Uterus (tissue), 4 donors: Measurements from ENCODE around the gene ZHX3. TPM values are rescaled to one million over a fixed set of nuclear protein-coding genes. Genes with fewer than 3 reads are reported as not detected.

Experiments used
- DNase-seq, 2 donors: peaks; one replicate each; pipeline ENCODE4 v3.0.0-alpha.2; 2019 to 2020
- H3K27ac ChIP-seq, 2 donors: fragments of 200-600 bp; sonication (generic); 1 replicate in 1 of 2; 2 replicates in 1 of 2; pipeline ENCODE4 v1.5.1; 2016 to 2018
- H3K27me3 ChIP-seq, 2 donors: fragments of 200-600 bp; sonication (generic); one replicate each; pipeline ENCODE4 v1.5.1; 2018 to 2019; ENCODE audit warnings: control low read depth in 1 of 2
- H3K36me3 ChIP-seq, 2 donors: fragments of 200-600 bp; sonication (generic); one replicate each; pipeline ENCODE4 v1.5.1; 2019; ENCODE audit warnings: control low read depth in 1 of 2
- H3K4me1 ChIP-seq, 2 donors: fragments of 200-600 bp; sonication (generic); one replicate each; pipeline ENCODE4 v1.5.1; 2018 to 2019; ENCODE audit warnings: control low read depth in 1 of 2
- H3K4me3 ChIP-seq, 2 donors: fragments of 200-600 bp; sonication (generic); 1 replicate in 1 of 2; 2 replicates in 1 of 2; pipeline ENCODE4 v1.5.1; 2018 to 2019; ENCODE audit warnings: mild to moderate bottlenecking in 1 of 2
- H3K9me3 ChIP-seq, 2 donors: fragments of 200-600 bp; sonication (generic); one replicate each; pipeline ENCODE4 v1.5.1; 2019; ENCODE audit warnings: control low read depth in 1 of 2
- POLR2A ChIP-seq, 2 donors: fragments of 450-650 bp; IDR thresholded peaks; one replicate each; pipeline ENCODE4 v1.6.1; 2016; ENCODE audit warnings: antibody characterized with exemption in 2 of 2, mild to moderate bottlenecking in 1 of 2, moderate library complexity in 1 of 2
- intact Hi-C: fragments of 100-400 bp; cut with DNase I; formaldehyde crosslinking; loops from one replicate; pipeline ENCODE4 v1.15.1; 2023; ENCODE audit warnings: low total_unique reads
- total RNA-seq, 4 donors: library from RNA; depleted of rRNA in 3 of 4; stranded (reverse); fragments of >200 nt in 3 of 4; gene quantifications; one replicate each; pipeline versions ENCODE4 v1.1.0 to v1.2.4, GENCODE V29; 2014 to 2023
- TF ChIP-seq, protein P1 (sequence below), 4 experiments: fragments of 200-600 bp in 2 of 4; fragments of 450-650 bp in 2 of 4; sonication (generic) in 2 of 4; IDR thresholded peaks; one replicate each; pipeline ENCODE4 v1.5.1; 2016 to 2019; ENCODE audit warnings: antibody characterized with exemption in 4 of 4, mild to moderate bottlenecking in 2 of 4, moderate library complexity in 1 of 4
- donor health status: DM: yes; HTN: yes; CAD: no.

The ZHX3 gene
- total RNA-seq, 4 donors from 2014 or later = 18.7 to 85.2 (median 25.0) TPM

DNA sequence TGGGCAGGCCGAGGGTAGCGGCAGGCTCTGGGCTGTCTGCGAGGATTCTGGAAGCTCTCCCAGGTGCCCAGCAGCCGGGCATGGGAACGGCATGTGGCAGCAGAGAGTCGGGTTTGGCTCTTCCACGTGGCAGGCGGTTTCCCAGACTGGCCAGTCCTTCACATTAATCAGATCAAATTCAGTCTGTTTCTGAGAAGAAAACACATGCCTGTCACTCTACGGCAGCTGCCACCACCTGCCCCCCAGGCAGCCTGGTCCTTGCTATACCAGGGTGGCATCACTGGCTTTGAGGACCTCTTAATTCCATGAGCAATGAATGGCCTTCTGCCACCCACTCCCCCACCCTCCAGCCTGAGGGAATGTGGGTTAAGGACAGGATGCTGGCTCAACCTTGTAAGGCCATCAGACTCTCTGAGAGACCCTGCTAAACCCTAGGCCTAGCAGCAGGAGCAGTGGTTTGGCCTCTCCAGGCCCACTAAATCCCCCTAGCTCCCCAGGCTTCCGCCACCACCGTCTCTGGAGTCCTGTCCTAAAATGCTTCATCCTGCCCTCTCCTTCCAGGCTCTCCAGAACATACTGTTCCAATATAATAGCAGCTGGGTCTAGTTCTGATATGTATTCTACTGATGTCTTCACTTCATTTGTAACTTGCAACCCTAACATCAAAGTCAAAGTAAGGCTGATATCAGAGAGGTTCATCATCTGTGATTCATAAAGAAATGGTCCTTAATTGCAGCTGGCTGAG is 132.3 kb downstream of the ZHX3 start:
- Histone ChIP-seq H3K4me1 (no peaks in the 10 kb centered on the region), H3K27me3 (no peaks in the 10 kb centered on the region), H3K9me3 (peaks cover 0 to 3% of the 10 kb centered on the region in 2 donors), H3K4me3 (no peak overlapping the region), H3K36me3 (no peaks in the 10 kb centered on the region), H3K27ac (no peak overlapping the region)
- TF ChIP-seq POLR2A (IDR thresholded peaks at IDR 0.05) = no peak
- TF ChIP-seq, protein P1, sequence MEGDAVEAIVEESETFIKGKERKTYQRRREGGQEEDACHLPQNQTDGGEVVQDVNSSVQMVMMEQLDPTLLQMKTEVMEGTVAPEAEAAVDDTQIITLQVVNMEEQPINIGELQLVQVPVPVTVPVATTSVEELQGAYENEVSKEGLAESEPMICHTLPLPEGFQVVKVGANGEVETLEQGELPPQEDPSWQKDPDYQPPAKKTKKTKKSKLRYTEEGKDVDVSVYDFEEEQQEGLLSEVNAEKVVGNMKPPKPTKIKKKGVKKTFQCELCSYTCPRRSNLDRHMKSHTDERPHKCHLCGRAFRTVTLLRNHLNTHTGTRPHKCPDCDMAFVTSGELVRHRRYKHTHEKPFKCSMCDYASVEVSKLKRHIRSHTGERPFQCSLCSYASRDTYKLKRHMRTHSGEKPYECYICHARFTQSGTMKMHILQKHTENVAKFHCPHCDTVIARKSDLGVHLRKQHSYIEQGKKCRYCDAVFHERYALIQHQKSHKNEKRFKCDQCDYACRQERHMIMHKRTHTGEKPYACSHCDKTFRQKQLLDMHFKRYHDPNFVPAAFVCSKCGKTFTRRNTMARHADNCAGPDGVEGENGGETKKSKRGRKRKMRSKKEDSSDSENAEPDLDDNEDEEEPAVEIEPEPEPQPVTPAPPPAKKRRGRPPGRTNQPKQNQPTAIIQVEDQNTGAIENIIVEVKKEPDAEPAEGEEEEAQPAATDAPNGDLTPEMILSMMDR (IDR thresholded peaks at IDR 0.05) = no peak
- intact Hi-C loops = no loop called here
- DNase-seq = no peak

DNA sequence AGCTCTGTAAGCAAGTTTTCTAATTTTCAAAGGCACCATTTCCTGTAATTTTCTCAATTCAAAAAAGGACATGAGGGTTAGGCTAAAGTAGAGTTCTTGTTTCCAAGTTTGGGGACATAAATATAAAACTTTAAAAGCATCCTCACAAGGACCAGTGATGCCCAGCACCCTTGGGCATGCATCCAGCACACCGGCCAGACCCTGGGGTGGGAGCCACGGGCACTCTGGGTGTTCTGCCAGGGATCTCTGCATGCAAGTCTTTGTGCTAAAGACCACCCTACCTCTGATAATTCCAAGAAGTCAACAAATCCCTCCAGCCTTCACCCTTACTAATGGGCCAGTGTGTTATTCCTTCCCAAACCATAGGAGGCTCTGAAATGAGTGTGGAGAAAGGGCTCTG is 133.7 kb downstream of the ZHX3 start:
- TF ChIP-seq, protein P1 (IDR thresholded peaks at IDR 0.05) = no peak
- TF ChIP-seq POLR2A (IDR thresholded peaks at IDR 0.05) = no peak
- Histone ChIP-seq H3K27me3 (no peaks in the 10 kb centered on the region), H3K36me3 (no peaks in the 10 kb centered on the region), H3K4me3 (no peak overlapping the region), H3K9me3 (no peaks in the 10 kb centered on the region), H3K4me1 (peaks cover 0 to 4% of the 10 kb centered on the region in 2 donors), H3K27ac (no peak overlapping the region)
- no peak for DNase-seq
- intact Hi-C loops = no loop called here

DNA sequence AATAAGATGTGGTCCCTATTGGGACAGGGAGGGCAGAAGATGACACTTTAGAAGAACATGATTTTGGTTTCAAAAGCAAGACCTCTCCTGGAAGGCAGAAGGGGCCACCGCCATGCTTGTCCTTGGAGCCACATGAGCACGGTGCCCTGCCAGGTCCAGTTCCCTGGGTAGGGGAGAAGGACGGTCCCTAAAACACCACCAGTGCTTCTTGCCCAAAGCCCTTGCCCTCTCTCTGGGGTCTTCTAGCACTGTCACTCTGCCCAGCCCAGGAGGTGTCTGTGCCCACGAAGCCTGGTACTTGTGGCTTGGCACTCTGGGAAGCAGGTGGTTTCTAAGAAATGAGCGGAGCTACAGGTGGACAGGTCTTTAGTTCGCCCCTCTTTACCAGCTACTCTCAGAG is 134.1 kb downstream of the ZHX3 start:
- H3K27me3 ChIP-seq = no peaks in the 10 kb centered on the region
- DNase-seq = no peak
- TF ChIP-seq, protein P1 (IDR thresholded peaks at IDR 0.05) = no peak
- no peaks in the 10 kb centered on the region for H3K9me3 ChIP-seq
- no peak overlapping the region for H3K4me3 ChIP-seq
- intact Hi-C loops = no loop called here
- no peaks in the 10 kb centered on the region for H3K36me3 ChIP-seq
- no peak overlapping the region for H3K27ac ChIP-seq
- H3K4me1 ChIP-seq = peaks cover 0 to 8% of the 10 kb centered on the region in 2 donors

DNA sequence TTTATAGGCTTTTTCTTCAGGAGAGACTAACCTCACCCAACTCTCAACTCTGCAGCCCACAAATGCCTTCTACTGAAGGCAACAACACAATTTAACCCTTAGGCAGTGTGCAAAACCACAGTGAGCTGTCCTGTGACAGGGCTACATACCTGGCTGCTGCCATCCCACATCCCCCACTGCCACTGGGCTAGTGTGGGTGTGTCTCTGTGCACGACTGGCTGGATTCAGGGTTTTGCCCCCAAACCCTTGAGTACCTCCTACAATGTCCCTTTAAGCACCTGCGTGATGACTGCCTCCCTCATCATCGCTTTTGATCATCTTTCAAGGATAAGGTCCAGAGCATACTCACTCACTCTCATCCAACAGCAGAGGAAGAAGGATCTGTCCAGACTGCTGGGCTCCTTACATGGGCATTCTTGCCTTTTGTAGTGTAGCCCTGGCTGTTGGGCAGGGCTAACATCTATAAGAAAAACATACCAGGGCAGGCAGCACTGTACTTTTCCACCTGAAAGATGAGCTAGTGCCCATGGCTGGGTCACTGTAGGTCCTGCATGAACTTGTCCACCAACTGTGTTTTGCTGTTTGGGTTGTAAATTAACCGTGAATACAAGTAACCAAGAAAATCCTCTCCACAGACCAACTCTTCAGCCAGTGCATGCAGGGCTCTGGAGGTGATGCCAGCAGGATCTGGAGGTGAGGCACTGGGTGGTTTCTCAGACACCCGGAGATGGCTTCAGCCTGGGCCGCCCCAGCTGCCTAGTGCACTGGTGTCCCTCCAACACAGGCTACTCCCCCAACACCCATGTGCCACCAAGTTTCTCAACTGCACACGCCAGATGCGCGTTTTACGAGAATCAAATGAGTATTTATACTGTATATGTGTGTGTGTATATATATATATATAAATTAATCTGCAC is 135.0 kb downstream of the ZHX3 start:
- no peak for TF ChIP-seq POLR2A (IDR thresholded peaks at IDR 0.05)
- TF ChIP-seq, protein P1 (IDR thresholded peaks at IDR 0.05) = no peak
- Histone ChIP-seq H3K27ac (no peak overlapping the region), H3K27me3 (no peaks in the 10 kb centered on the region), H3K36me3 (no peaks in the 10 kb centered on the region), H3K4me3 (no peak overlapping the region), H3K4me1 (peaks cover 0 to 15% of the 10 kb centered on the region in 2 donors), H3K9me3 (no peaks in the 10 kb centered on the region)
- DNase-seq = no peak
- intact Hi-C loops = no loop called here

DNA sequence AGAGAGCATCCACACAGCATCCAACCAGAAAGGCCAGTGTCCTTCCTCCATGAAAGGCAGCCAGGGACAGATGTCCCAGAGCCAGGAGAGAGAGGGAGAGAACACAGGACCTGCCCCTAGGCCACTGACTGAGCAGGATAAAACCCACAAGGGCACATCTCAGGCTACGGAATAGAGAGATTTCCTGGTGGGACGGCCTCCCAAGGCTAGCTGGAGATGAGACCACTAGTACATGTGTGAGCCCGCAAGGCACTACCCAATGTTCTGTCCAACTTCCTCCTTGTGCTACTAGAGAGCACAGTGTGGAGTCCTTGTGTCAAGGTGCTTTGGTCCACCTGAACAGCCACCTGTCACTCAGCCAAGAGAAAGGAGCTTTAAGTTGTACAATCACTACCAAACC is 136.0 kb downstream of the ZHX3 start:
- Histone ChIP-seq H3K9me3 (no peaks in the 10 kb centered on the region), H3K27me3 (no peaks in the 10 kb centered on the region), H3K27ac (no peak overlapping the region), H3K36me3 (no peaks in the 10 kb centered on the region), H3K4me3 (no peak overlapping the region), H3K4me1 (peaks cover 0 to 15% of the 10 kb centered on the region in 2 donors)
- no peak for DNase-seq
- intact Hi-C loops = no loop called here
- no peak for TF ChIP-seq POLR2A (IDR thresholded peaks at IDR 0.05)
- TF ChIP-seq, protein P1 (IDR thresholded peaks at IDR 0.05) = no peak
